GM23248 (cell line): Measurements from ENCODE around the gene RBMS3. TPM values are rescaled to one million over a fixed set of nuclear protein-coding genes. Genes with fewer than 3 reads are reported as not detected.

ENCODE experiments used
- DNase-seq: peaks from one replicate; pipeline ENCODE4 v3.0.0-alpha.2; 2015
- H2AFZ ChIP-seq: fragments of 200-600 bp; sonication (generic); 2 replicates; pipeline ENCODE4 v1.6.1; 2016; ENCODE audit warnings: antibody characterized with exemption
- H3F3A ChIP-seq: fragments of 200-600 bp; sonication (generic); 2 replicates; pipeline ENCODE4 v1.6.1; 2016; ENCODE audit warnings: mild to moderate bottlenecking, antibody characterized with exemption, mixed run types; ENCODE audit not compliant: insufficient read depth
- H3K27ac ChIP-seq: fragments of 200-600 bp; sonication (generic); 2 replicates; pipeline ENCODE4 v1.5.1; 2016; ENCODE audit warnings: mild to moderate bottlenecking
- H3K27me3 ChIP-seq: fragments of 200-600 bp; sonication (generic); replicated peaks from 2 replicates; pipeline ENCODE4 v1.6.1; 2016; ENCODE audit warnings: mild to moderate bottlenecking; ENCODE audit not compliant: insufficient read depth
- H3K36me3 ChIP-seq: fragments of 200-600 bp; sonication (generic); 2 replicates; pipeline ENCODE4 v1.6.1; 2016; ENCODE audit warnings: low read depth, mild to moderate bottlenecking
- H3K4me1 ChIP-seq: fragments of 200-600 bp; sonication (generic); 2 replicates; pipeline ENCODE4 v1.6.1; 2016; ENCODE audit warnings: mild to moderate bottlenecking; ENCODE audit not compliant: insufficient read depth
- H3K4me2 ChIP-seq: fragments of 200-600 bp; sonication (generic); one replicate; pipeline ENCODE4 v1.6.1; 2016; ENCODE audit warnings: mild to moderate bottlenecking; ENCODE audit not compliant: unreplicated experiment
- H3K4me3 ChIP-seq: fragments of 200-600 bp; sonication (generic); 2 replicates; pipeline ENCODE4 v1.5.1; 2016; ENCODE audit warnings: mild to moderate bottlenecking
- H3K79me2 ChIP-seq: fragments of 200-600 bp; sonication (generic); 2 replicates; pipeline ENCODE4 v1.6.1; 2016; ENCODE audit warnings: mild to moderate bottlenecking; ENCODE audit not compliant: insufficient read depth
- H3K9ac ChIP-seq: fragments of 200-600 bp; sonication (generic); 2 replicates; pipeline ENCODE4 v1.6.1; 2016; ENCODE audit warnings: mild to moderate bottlenecking
- H3K9me2 ChIP-seq: fragments of 200-600 bp; sonication (generic); 2 replicates; pipeline ENCODE4 v1.6.1; 2016; ENCODE audit warnings: mixed run types, mild to moderate bottlenecking, moderate library complexity; ENCODE audit not compliant: insufficient read depth
- H3K9me3 ChIP-seq: fragments of 200-600 bp; sonication (generic); one replicate; pipeline ENCODE4 v1.6.1; 2017; ENCODE audit warnings: low read depth
- H4K20me1 ChIP-seq: fragments of 200-600 bp; sonication (generic); 2 replicates; pipeline ENCODE4 v1.6.0; 2016; ENCODE audit not compliant: insufficient read depth
- EZH2 ChIP-seq: fragments of 200-600 bp; sonication (generic); IDR thresholded peaks from 2 replicates; pipeline ENCODE4 v1.6.1; 2018; ENCODE audit warnings: antibody characterized with exemption, mild to moderate bottlenecking; ENCODE audit not compliant: insufficient read depth, poor library complexity, severe bottlenecking
- EZH2phosphoT487 ChIP-seq: fragments of 200-600 bp; sonication (generic); IDR thresholded peaks from 2 replicates; pipeline ENCODE4 v1.6.1; 2018; ENCODE audit warnings: antibody characterized with exemption, moderate library complexity, mild to moderate bottlenecking, low read depth; ENCODE audit not compliant: insufficient read depth
- WGBS, 2 experiments: methylation state at CpG; one replicate each; pipeline ENCODE4 v1.1.6; 2015 to 2017; ENCODE audit warnings: low lambda C conversion rate in 2 of 2, low coverage in 1 of 2; ENCODE audit errors: missing lambda C conversion rate in 2 of 2; 5-methylcytosine and 5-hydroxymethylcytosine counted together
- in situ Hi-C: fragments of 300-500 bp; cut with MboI; formaldehyde crosslinking; loops from 2 replicates; pipeline ENCODE4 v1.15.0; 2020
- polyA plus RNA-seq: library from polyadenylated mRNA; unstranded; fragments of >200 nt; fragmentation: Nextera tagmentation; extraction: Ambion mirVana; gene quantifications from 2 replicates; pipeline ENCODE4 v1.2.1, GENCODE V29; 2016
- total RNA-seq: library from RNA; depleted of rRNA; stranded (reverse); fragments of >200 nt; shearing (Covaris generic); gene quantifications from 2 replicates; pipeline ENCODE4 v1.2.3, GENCODE V29; 2014

The RBMS3 gene
- total and polyA plus RNA-seq, 2 experiments from 2014 or later = 40.0 to 94.3 TPM

DNA sequence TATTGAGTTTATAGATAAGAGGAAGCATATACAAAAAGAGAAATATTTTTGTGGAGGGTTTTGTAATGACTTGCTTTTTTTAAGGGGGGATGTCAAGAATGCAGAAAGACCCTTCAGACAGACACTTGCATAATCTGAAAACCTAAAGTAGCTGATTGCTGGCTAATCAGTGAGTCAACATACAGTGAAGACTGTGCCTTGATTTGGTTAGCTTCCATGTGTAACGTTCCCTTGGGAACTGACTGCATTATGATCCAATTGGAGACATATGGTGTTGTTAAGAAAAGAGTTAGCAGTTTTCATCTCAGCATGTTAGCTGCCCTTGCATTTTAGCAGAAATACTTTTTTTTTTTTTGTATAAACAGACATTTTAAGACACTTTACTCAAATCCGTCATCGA, 483.2 kb downstream of the RBMS3 start:
- Histone ChIP-seq H2AFZ (no peak overlapping the region), H3K4me3 (no peak overlapping the region; the same call in 1 of the 2 replicates), H3K27me3 (no peaks in the 10 kb centered on the region), H3F3A (peaks cover 49% of the 10 kb centered on the region), H3K4me2 (peak overlapping the region; percentile 58), H4K20me1 (no peaks in the 10 kb centered on the region), H3K4me1 (peaks cover 54% of the 10 kb centered on the region), H3K27ac (peak overlapping the region; percentile 71), H3K36me3 (no peaks in the 10 kb centered on the region), H3K79me2 (peaks cover 15% of the 10 kb centered on the region; the same call in 1 of the 2 replicates), H3K9me3 (no peaks in the 10 kb centered on the region), H3K9me2 (no peaks in the 10 kb centered on the region), H3K9ac (no peak overlapping the region; the same call in 1 of the 2 replicates)
- TF ChIP-seq EZH2phosphoT487 (no peak), EZH2 (no peak)
- WGBS, 2 experiments = 11 to 17% methylated on average over 3 of the region's 3 CpGs
- peak; percentile 85 for DNase-seq
- in situ Hi-C loops = loop anchor here (25.0 kb wide), 2 partner anchors 477 to 852 kb away; partner anchors contain the start of gene RBMS3

DNA sequence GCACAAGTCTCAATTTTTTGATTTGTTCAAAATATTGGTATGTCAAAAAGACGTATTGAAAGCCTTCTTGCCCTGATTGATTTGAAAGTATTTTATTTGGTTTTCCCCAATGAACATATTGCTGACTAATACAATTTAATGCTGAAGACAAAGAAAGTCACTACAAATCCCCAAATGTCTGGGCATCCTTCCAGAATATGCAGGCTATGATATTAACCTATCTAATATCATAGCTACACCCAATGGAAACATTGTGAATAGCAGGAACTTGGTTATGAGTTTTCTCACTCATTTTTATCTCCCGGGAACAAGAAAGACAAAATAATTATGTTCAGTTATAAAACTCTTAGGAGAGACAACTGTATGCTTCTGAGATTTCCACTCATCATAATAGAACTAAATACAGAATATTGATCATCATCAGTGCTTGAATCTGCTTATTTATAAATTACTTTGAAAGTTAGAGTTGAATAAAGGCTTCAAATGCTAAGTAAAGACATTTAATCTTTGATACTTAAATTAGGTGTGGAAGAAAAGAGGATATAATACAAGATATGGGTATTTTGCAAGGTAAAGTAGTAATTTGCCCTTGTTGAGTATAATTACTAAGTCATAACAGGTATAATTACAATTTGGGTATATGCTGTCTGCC, 483.9 kb downstream of the RBMS3 start:
- Histone ChIP-seq H3K9ac (no peak overlapping the region; the same call in 1 of the 2 replicates), H3K27ac (peak overlapping the region; percentile 71)
- in situ Hi-C loops = loop anchor here (25.0 kb wide), 2 partner anchors 477 to 852 kb away; partner anchors contain the start of gene RBMS3

DNA sequence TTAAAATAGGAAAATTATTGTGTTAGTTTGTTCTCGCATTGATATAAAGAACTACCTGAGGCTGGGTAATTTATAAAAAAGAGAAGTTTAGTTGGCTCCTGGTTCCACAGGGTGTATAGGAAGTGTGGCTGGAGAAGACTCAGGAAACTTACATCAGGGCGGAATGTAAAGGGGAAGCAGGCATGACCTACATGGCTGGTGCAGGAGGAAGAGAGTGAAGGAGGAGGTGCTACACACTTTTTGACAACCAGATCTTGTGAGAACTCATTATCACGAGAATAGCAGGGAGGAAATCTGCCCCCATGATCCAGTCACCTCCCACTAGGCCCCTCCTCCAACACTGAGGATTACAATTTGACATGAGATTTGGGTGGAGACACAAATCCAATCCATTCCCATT, 490.7 kb downstream of the RBMS3 start:
- no peaks in the 10 kb centered on the region for H3K79me2 ChIP-seq
- H3K27me3 ChIP-seq = no peaks in the 10 kb centered on the region
- H3K27ac ChIP-seq = no peak overlapping the region
- no peaks in the 10 kb centered on the region for H3K9me2 ChIP-seq
- in situ Hi-C loops = loop anchor here (25.0 kb wide), 2 partner anchors 484 to 859 kb away; partner anchors contain the start of gene RBMS3
- H3K4me3 ChIP-seq = no peak overlapping the region
- H3K36me3 ChIP-seq = no peaks in the 10 kb centered on the region
- no peak overlapping the region for H2AFZ ChIP-seq
- no peak overlapping the region for H3K4me2 ChIP-seq
- H4K20me1 ChIP-seq = no peaks in the 10 kb centered on the region
- no peak for DNase-seq
- no peaks in the 10 kb centered on the region for H3K9me3 ChIP-seq
- no peaks in the 10 kb centered on the region for H3K4me1 ChIP-seq
- H3K9ac ChIP-seq = no peak overlapping the region
- WGBS, 2 experiments = 97% methylated on average over 3 of the region's 3 CpGs
- H3F3A ChIP-seq = no peaks in the 10 kb centered on the region
- TF ChIP-seq EZH2 (no peak), EZH2phosphoT487 (no peak)

More for the DNA sequence above, 483.9 kb downstream of the RBMS3 start:
- Histone ChIP-seq H3K79me2 (peaks cover 15% of the 10 kb centered on the region; the same call in 1 of the 2 replicates), H3K27me3 (no peaks in the 10 kb centered on the region), H4K20me1 (no peaks in the 10 kb centered on the region), H3K4me1 (peaks cover 48% of the 10 kb centered on the region), H3K9me3 (no peaks in the 10 kb centered on the region), H2AFZ (no peak overlapping the region), H3K9me2 (no peaks in the 10 kb centered on the region), H3F3A (peaks cover 42% of the 10 kb centered on the region), H3K36me3 (no peaks in the 10 kb centered on the region), H3K4me3 (no peak overlapping the region; the same call in 1 of the 2 replicates), H3K4me2 (peak overlapping the region; percentile 58)
- peak; percentile 87 for DNase-seq
- WGBS, 2 experiments = 27 to 37% methylated on average over 2 of the region's 2 CpGs
- no peak for TF ChIP-seq EZH2phosphoT487
- no peak for TF ChIP-seq EZH2

GRCh38 chr3:29772436-29772835, 491.6 kb downstream of the RBMS3 start:
- H3K4me1 ChIP-seq = no peaks in the 10 kb centered on the region
- no peak overlapping the region for H2AFZ ChIP-seq
- no peaks in the 10 kb centered on the region for H3K9me2 ChIP-seq
- DNase-seq = no peak
- no peak overlapping the region for H3K9ac ChIP-seq
- WGBS, 2 experiments = 88 to 91% methylated on average over 4 of the region's 4 CpGs
- H3F3A ChIP-seq = no peaks in the 10 kb centered on the region
- H3K79me2 ChIP-seq = no peaks in the 10 kb centered on the region
- in situ Hi-C loops = loop anchor here (25.0 kb wide), 2 partner anchors 485 to 860 kb away; partner anchors contain the start of gene RBMS3
- no peak overlapping the region for H3K4me3 ChIP-seq
- H4K20me1 ChIP-seq = no peaks in the 10 kb centered on the region
- H3K36me3 ChIP-seq = no peaks in the 10 kb centered on the region
- H3K4me2 ChIP-seq = no peak overlapping the region
- H3K9me3 ChIP-seq = no peaks in the 10 kb centered on the region
- H3K27ac ChIP-seq = no peak overlapping the region
- no peak for TF ChIP-seq EZH2
- no peak for TF ChIP-seq EZH2phosphoT487
- H3K27me3 ChIP-seq = no peaks in the 10 kb centered on the region
